ENCODE results near the gene ASB13. TPM values are rescaled to one million over a fixed set of nuclear protein-coding genes. Genes with fewer than 3 reads are reported as not detected.

Gene ASB13
- total and polyA plus RNA-seq, 2 experiments from 2014 or later = 11.6 to 20.2 TPM

DNA sequence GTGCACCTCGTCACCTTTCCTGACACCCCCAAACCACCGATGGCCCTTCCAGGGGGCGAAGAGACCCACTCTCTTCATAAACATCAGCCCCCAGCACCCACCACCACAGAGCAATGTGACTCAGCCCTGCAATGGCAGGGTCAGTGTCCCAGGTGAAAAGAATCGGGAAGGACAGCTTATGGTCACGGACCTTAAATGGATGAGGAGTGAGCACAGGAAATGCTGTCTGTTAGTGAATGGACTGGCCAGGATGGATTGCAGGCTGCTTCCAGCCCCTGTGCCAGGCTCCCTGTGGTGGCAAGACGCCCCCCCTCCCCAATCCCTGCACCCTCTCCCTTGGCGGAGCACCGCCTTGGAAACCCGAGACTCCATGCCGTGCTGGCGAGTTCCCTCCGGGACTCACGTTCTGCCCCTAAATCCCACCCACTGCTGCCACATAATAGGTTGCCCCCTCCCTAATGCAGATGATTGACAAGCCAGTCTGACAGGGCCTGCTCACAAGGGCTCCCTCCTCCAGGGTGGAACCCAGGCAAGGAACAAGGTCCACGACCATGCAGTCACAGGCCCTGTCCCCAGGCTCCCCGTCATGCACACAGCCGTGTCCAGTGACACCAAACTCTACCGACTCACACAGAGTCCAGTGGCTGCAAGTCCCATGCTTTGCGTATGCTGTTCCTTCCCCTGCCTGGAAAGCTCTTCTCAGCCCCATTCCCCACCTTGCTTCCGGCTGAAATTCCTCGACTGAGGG lies 7.3 kb downstream of the ASB13 start:
- DNase-seq (ENCODE audit: low spot score) (peak; percentile 55), ATAC-seq (peak; percentile 63)
- H3F3A ChIP-seq (replicated peaks; ENCODE audit: low read depth) = no peaks in the 10 kb centered on the region
- Mint-ChIP-seq H3K4me3 (peak overlapping the region; percentile 48), H3K27ac (peak overlapping the region; percentile 19; the same call in 1 of the 2 replicates), H3K27me3 (ENCODE audit: insufficient read depth, low read depth, poor library complexity) (peaks cover 25% of the 10 kb centered on the region), H3K4me1 (peaks cover 59% of the 10 kb centered on the region), H3K36me3 (ENCODE audit: low read depth) (no peaks in the 10 kb centered on the region; the same call in 2 of the 3 replicates), H3K9me3 (no peaks in the 10 kb centered on the region)
- no peaks in the 10 kb centered on the region for H3K27me3 ChIP-seq (ENCODE audit: insufficient read depth)
- peak overlapping the region; percentile 34; the same call in 1 of the 2 replicates for H3K4me3 ChIP-seq
- H3K9me2 ChIP-seq (ENCODE audit: insufficient read depth) = no peaks in the 10 kb centered on the region
- no peak overlapping the region for H3K27ac ChIP-seq (ENCODE audit: low read depth)
- H2AFZ ChIP-seq = no peak overlapping the region
- peaks cover 49% of the 10 kb centered on the region for H3K79me2 ChIP-seq (replicated peaks; ENCODE audit: insufficient read depth)
- peak overlapping the region; percentile 65 for H3K4me2 ChIP-seq
- TF ChIP-seq ZNF331 (CRISPR knock-in tag; IDR thresholded peaks at IDR 0.05; ENCODE audit: low read depth) = no peak
- H3K36me3 ChIP-seq (ENCODE audit: insufficient read depth) = no peaks in the 10 kb centered on the region
- peaks cover 11% of the 10 kb centered on the region for H4K20me1 ChIP-seq (replicated peaks; ENCODE audit: insufficient read depth)
- peaks cover 16% of the 10 kb centered on the region for H3K4me1 ChIP-seq (ENCODE audit: insufficient read depth)

- DNase-seq (ENCODE audit: low spot score) (no peak), ATAC-seq (no peak)
- H3K27me3 ChIP-seq (ENCODE audit: insufficient read depth) = no peaks in the 10 kb centered on the region
- H3F3A ChIP-seq (replicated peaks; ENCODE audit: low read depth) = no peaks in the 10 kb centered on the region
- no peak overlapping the region for H2AFZ ChIP-seq
- TF ChIP-seq CREB1 (CRISPR knock-in tag; IDR thresholded peaks at IDR 0.05; ENCODE audit: low read depth) = no peak
- no peak for TF ChIP-seq JUNB (IDR thresholded peaks at IDR 0.05; ENCODE audit: unreplicated experiment)
- TF ChIP-seq, protein P1, sequence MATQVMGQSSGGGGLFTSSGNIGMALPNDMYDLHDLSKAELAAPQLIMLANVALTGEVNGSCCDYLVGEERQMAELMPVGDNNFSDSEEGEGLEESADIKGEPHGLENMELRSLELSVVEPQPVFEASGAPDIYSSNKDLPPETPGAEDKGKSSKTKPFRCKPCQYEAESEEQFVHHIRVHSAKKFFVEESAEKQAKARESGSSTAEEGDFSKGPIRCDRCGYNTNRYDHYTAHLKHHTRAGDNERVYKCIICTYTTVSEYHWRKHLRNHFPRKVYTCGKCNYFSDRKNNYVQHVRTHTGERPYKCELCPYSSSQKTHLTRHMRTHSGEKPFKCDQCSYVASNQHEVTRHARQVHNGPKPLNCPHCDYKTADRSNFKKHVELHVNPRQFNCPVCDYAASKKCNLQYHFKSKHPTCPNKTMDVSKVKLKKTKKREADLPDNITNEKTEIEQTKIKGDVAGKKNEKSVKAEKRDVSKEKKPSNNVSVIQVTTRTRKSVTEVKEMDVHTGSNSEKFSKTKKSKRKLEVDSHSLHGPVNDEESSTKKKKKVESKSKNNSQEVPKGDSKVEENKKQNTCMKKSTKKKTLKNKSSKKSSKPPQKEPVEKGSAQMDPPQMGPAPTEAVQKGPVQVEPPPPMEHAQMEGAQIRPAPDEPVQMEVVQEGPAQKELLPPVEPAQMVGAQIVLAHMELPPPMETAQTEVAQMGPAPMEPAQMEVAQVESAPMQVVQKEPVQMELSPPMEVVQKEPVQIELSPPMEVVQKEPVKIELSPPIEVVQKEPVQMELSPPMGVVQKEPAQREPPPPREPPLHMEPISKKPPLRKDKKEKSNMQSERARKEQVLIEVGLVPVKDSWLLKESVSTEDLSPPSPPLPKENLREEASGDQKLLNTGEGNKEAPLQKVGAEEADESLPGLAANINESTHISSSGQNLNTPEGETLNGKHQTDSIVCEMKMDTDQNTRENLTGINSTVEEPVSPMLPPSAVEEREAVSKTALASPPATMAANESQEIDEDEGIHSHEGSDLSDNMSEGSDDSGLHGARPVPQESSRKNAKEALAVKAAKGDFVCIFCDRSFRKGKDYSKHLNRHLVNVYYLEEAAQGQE (IDR thresholded peaks at IDR 0.05; ENCODE audit: unreplicated experiment) = no peak
- TF ChIP-seq NANOG (IDR thresholded peaks at IDR 0.05; ENCODE audit: borderline replicate concordance) = no peak
- TF ChIP-seq EZH2phosphoT487 (IDR thresholded peaks at IDR 0.05; ENCODE audit: unreplicated experiment) = no peak
- peaks cover 2% of the 10 kb centered on the region for H3K4me1 ChIP-seq (ENCODE audit: insufficient read depth)
- Mint-ChIP-seq H3K4me3 (no peak overlapping the region), H3K36me3 (ENCODE audit: low read depth) (no peaks in the 10 kb centered on the region; the same call in 2 of the 3 replicates), H3K27me3 (ENCODE audit: insufficient read depth, low read depth, poor library complexity) (peaks cover 28% of the 10 kb centered on the region), H3K9me3 (no peaks in the 10 kb centered on the region), H3K4me1 (peaks cover 46% of the 10 kb centered on the region), H3K27ac (peak overlapping the region; percentile 14; the same call in 1 of the 2 replicates)
- H3K36me3 ChIP-seq (ENCODE audit: insufficient read depth) = no peaks in the 10 kb centered on the region
- H3K4me2 ChIP-seq = no peak overlapping the region
- peaks cover 8% of the 10 kb centered on the region for H4K20me1 ChIP-seq (replicated peaks; ENCODE audit: insufficient read depth)
- H3K9me2 ChIP-seq (ENCODE audit: insufficient read depth) = no peaks in the 10 kb centered on the region
- H3K79me2 ChIP-seq (replicated peaks; ENCODE audit: insufficient read depth) = peaks cover 34% of the 10 kb centered on the region
- no peak overlapping the region for H3K27ac ChIP-seq (ENCODE audit: low read depth)
- H3K4me3 ChIP-seq = no peak overlapping the region
Observed at GRCh38 chr10:5656737-5657579, 9.4 kb downstream of the ASB13 start.

Data from GM23338 (cell line).